Heart left ventricle (tissue), 13 donors: ENCODE data around the gene DUSP10.

Experiments used
- POLR2A ChIP-seq, 2 donors: fragments of 450-650 bp; IDR thresholded peaks; one replicate each; pipeline ENCODE4 v1.6.1; 2017; ENCODE audit warnings: antibody characterized with exemption in 2 of 2, mild to moderate bottlenecking in 2 of 2, moderate library complexity in 2 of 2
- TF ChIP-seq, protein P1 (sequence below), 12 donors: fragments of 200-600 bp; sonication (generic) in 4 of 12; IDR thresholded peaks; one replicate each; pipeline versions ENCODE4 v1.5.0 to v1.8.0; 2018 to 2022; ENCODE audit warnings: antibody characterized with exemption in 12 of 12, mild to moderate bottlenecking in 5 of 12
- donor health status: ischemic (EF 13 %, LVEDD 7.1; RV severe dilation, severe dysfunction).
- donor health status: DM: no; HTN: yes; CAD: no.
- donor health status: DM: no; HTN: no; CAD: no.
- donor health status: ischemic (EF 25% LVEDD 6.9; RV normal size, moderate dysfunction).
- donor health status: ischemic (EF 25% LVEDD 5.7; RV mildly dilated, moderate dysfunction).
- donor health status: ischemic (EF 35%, LVEDD 5.7; RV mildly dilated, moderate dysfunction).
- donor health status: nonischemic (EF 11% LVEDD 7.7; RV severe dilation, severe dysfunction).
- donor health status: DM: yes; HTN: yes; CAD: no.
- donor health status: PGD.
- donor health status: ischemic (EF 29% LVEDD 5.4; RV normal size, mild dysfunction).
- donor health status: nonischemic (EF 23%, LVEDD 6.1; RV moderate dilation, normal function).

DNA sequence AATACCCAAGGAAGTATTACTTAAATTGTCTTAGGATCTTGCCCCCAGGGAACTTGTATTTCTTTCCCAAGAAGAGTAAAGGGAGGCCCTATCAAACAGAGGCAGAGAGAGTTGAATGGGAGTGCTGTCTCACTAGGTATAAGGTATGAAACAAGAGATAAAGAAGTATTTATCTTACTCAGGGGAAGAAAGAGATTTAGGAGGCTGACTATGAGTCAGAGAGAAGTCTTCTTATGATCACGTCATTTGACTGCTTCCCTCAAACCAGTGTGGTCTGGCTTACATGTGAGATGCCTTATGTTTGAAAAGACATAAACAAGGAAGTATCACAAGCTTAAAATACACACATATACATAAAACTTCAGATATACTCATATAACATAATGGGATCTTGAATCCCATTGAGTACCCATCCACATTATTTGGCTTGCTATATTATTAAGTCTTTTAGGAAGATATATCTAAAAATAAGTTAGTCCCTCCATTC lies 29.6 kb downstream of the DUSP10 start:
- TF ChIP-seq, protein P1, sequence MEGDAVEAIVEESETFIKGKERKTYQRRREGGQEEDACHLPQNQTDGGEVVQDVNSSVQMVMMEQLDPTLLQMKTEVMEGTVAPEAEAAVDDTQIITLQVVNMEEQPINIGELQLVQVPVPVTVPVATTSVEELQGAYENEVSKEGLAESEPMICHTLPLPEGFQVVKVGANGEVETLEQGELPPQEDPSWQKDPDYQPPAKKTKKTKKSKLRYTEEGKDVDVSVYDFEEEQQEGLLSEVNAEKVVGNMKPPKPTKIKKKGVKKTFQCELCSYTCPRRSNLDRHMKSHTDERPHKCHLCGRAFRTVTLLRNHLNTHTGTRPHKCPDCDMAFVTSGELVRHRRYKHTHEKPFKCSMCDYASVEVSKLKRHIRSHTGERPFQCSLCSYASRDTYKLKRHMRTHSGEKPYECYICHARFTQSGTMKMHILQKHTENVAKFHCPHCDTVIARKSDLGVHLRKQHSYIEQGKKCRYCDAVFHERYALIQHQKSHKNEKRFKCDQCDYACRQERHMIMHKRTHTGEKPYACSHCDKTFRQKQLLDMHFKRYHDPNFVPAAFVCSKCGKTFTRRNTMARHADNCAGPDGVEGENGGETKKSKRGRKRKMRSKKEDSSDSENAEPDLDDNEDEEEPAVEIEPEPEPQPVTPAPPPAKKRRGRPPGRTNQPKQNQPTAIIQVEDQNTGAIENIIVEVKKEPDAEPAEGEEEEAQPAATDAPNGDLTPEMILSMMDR (IDR thresholded peaks at IDR 0.05): no peak
- TF ChIP-seq POLR2A (IDR thresholded peaks at IDR 0.05): no peak
